H1 (cell line): Measurements from ENCODE around the gene FOXA3. TPM values are rescaled to one million over a fixed set of nuclear protein-coding genes. Genes with fewer than 3 reads are reported as not detected.

ENCODE experiments used
- CTCF ChIA-PET: fragments of 300-600 bp; sonication (Branson Sonifier 250); formaldehyde crosslinking; loops from one replicate; lab custom pipeline; 2021; ENCODE audit not compliant: partially characterized antibody; lab: Charles Lee
- POLR2A ChIA-PET: fragments of 300-600 bp; sonication (Branson Sonifier 250); formaldehyde crosslinking; loops from one replicate; lab custom pipeline; 2021; ENCODE audit warnings: inconsistent platforms; ENCODE audit not compliant: partially characterized antibody; lab: Charles Lee
- DNase-seq, 2 experiments: peaks; one replicate each; pipeline versions ENCODE4 v3.0.0 to v3.0.0-alpha.2; 2010 to 2022; ENCODE audit warnings: low spot score in 2 of 2, low read depth in 1 of 2, mixed read lengths in 1 of 2
- FAIRE-seq: peaks from 2 replicates; lab custom pipeline; 2011; peaks lifted over from hg19 to GRCh38; lab: Jason Lieb, UNC
- H2AFZ ChIP-seq: 2 replicates; pipeline ENCODE4 v1.8.1; 2012; ENCODE audit warnings: low read length, inconsistent platforms
- H2AK5ac ChIP-seq: 2 replicates; pipeline ENCODE4 v1.6.1; 2013; ENCODE audit warnings: low read depth, low read length
- H2BK120ac ChIP-seq: replicated peaks from 2 replicates; pipeline ENCODE3; 2013; ENCODE audit warnings: low read depth, low read length, inconsistent platforms
- H2BK12ac ChIP-seq: 2 replicates; pipeline ENCODE4 v1.6.1; 2013; ENCODE audit warnings: low read depth, low read length
- H2BK15ac ChIP-seq: 2 replicates; pipeline ENCODE4 v1.6.1; 2013; ENCODE audit warnings: low read length
- H2BK20ac ChIP-seq: 2 replicates; pipeline ENCODE4 v1.6.1; 2013; ENCODE audit warnings: low read length
- H2BK5ac ChIP-seq: 2 replicates; pipeline ENCODE4 v1.6.1; 2013; ENCODE audit warnings: low read depth, low read length
- H3K14ac ChIP-seq: 2 replicates; pipeline ENCODE4 v1.6.1; 2013; ENCODE audit warnings: inconsistent platforms; ENCODE audit not compliant: insufficient read length
- H3K18ac ChIP-seq: 2 replicates; pipeline ENCODE4 v1.6.1; 2013; ENCODE audit warnings: low read length; ENCODE audit errors: extremely low read depth
- H3K23ac ChIP-seq: 2 replicates; pipeline ENCODE4 v1.6.1; 2013; ENCODE audit warnings: inconsistent platforms; ENCODE audit not compliant: insufficient read length
- H3K23me2 ChIP-seq: 2 replicates; pipeline ENCODE4 v1.6.1; 2013; ENCODE audit warnings: low read depth, low read length
- H3K27ac ChIP-seq: 2 replicates; pipeline ENCODE4 v1.6.1; 2011; ENCODE audit warnings: low read depth, low read length, inconsistent platforms
- H3K27me3 ChIP-seq, 4 experiments: replicated peaks in 1 of 4; 1 replicate in 1 of 4; 2 replicates in 3 of 4; pipeline versions ENCODE4 v1.6.1 to v1.8.1; 2011 to 2013; ENCODE audit warnings: low read length in 3 of 4, mild to moderate bottlenecking in 3 of 4, inconsistent platforms in 2 of 4, mixed read lengths in 2 of 4, moderate library complexity in 1 of 4; ENCODE audit not compliant: control insufficient read depth in 3 of 4, insufficient read depth in 3 of 4; ENCODE audit errors: extremely low read depth in 1 of 4
- H3K36me3 ChIP-seq, 4 experiments: 2 replicates each; pipeline versions ENCODE4 v1.6.1 to v1.8.1; 2011 to 2013; ENCODE audit warnings: mild to moderate bottlenecking in 4 of 4, low read length in 3 of 4, moderate library complexity in 2 of 4, control low read depth in 1 of 4, inconsistent platforms in 1 of 4; ENCODE audit not compliant: insufficient read depth in 4 of 4, control insufficient read depth in 2 of 4
- H3K4ac ChIP-seq: replicated peaks from 2 replicates; pipeline ENCODE3; 2013; ENCODE audit warnings: low read length, low read depth, mixed read lengths, inconsistent platforms; ENCODE audit not compliant: insufficient read length
- H3K4me1 ChIP-seq, 4 experiments: replicated peaks in 1 of 4; 1 replicate in 1 of 4; 2 replicates in 3 of 4; pipeline versions ENCODE4 v1.6.1 to v1.8.1; 2011 to 2013; ENCODE audit warnings: low read length in 3 of 4, inconsistent platforms in 2 of 4, mixed read lengths in 1 of 4; ENCODE audit not compliant: insufficient read depth in 4 of 4, control insufficient read depth in 3 of 4
- H3K4me2 ChIP-seq, 2 experiments: 2 replicates each; pipeline versions ENCODE4 v1.6.1 to v1.8.1; 2011 to 2013; ENCODE audit warnings: low read depth in 2 of 2, low read length in 2 of 2, control low read depth in 1 of 2, inconsistent platforms in 1 of 2, mild to moderate bottlenecking in 1 of 2; ENCODE audit not compliant: insufficient read depth in 1 of 2
- H3K4me3 ChIP-seq, 4 experiments: fragments of 200-600, 300-600 bp in 1 of 4; sonication (generic), shearing (Covaris generic), sonication (Bioruptor Twin) in 1 of 4; 2 replicates each; pipeline versions ENCODE4 v1.5.1 to v1.8.1; 2011 to 2016; ENCODE audit warnings: low read length in 4 of 4, low read depth in 3 of 4, control low read depth in 2 of 4, inconsistent platforms in 2 of 4, mild to moderate bottlenecking in 2 of 4, mixed read lengths in 1 of 4, moderate library complexity in 1 of 4; ENCODE audit not compliant: insufficient read depth in 2 of 4; ENCODE audit errors: extremely low read depth in 1 of 4
- H3K56ac ChIP-seq: replicated peaks from 2 replicates; pipeline ENCODE3; 2013; ENCODE audit warnings: low read depth, mild to moderate bottlenecking, mixed read lengths, low read length, inconsistent platforms; ENCODE audit not compliant: insufficient read length
- H3K79me1 ChIP-seq: 2 replicates; pipeline ENCODE4 v1.6.1; 2013; ENCODE audit warnings: low read depth, low read length, control low read depth
- H3K79me2 ChIP-seq, 2 experiments: 2 replicates each; pipeline versions ENCODE4 v1.6.1 to v1.8.1; 2012 to 2013; ENCODE audit warnings: low read length in 2 of 2, mild to moderate bottlenecking in 2 of 2, inconsistent platforms in 1 of 2; ENCODE audit not compliant: insufficient read depth in 2 of 2, control insufficient read depth in 1 of 2
- H3K9ac ChIP-seq, 4 experiments: replicated peaks in 1 of 4; 1 replicate in 1 of 4; 2 replicates in 3 of 4; pipeline versions ENCODE4 v1.6.1 to v1.8.1; 2011 to 2013; ENCODE audit warnings: low read depth in 3 of 4, low read length in 3 of 4, control low read depth in 2 of 4, mild to moderate bottlenecking in 2 of 4, moderate library complexity in 2 of 4, inconsistent platforms in 1 of 4; ENCODE audit errors: extremely low read depth in 1 of 4
- H3K9me3 ChIP-seq, 2 experiments: 2 replicates each; pipeline versions ENCODE4 v1.6.1 to v1.8.1; 2012 to 2013; ENCODE audit warnings: mild to moderate bottlenecking in 2 of 2, moderate library complexity in 2 of 2, control low read depth in 1 of 2, inconsistent platforms in 1 of 2, low read depth in 1 of 2, low read length in 1 of 2, mixed read lengths in 1 of 2; ENCODE audit not compliant: insufficient read depth in 2 of 2
- H4K20me1 ChIP-seq, 2 experiments: replicated peaks in 1 of 2; 2 replicates each; pipeline versions ENCODE3 to v1.8.1; 2011 to 2013; ENCODE audit warnings: inconsistent platforms in 2 of 2, low read length in 2 of 2, mild to moderate bottlenecking in 1 of 2; ENCODE audit not compliant: insufficient read depth in 2 of 2, control insufficient read depth in 1 of 2
- H4K5ac ChIP-seq: 2 replicates; pipeline ENCODE4 v1.6.1; 2013; ENCODE audit warnings: low read length, low read depth, mixed read lengths, inconsistent platforms; ENCODE audit not compliant: insufficient read length
- H4K8ac ChIP-seq: 2 replicates; pipeline ENCODE4 v1.8.0; 2013; ENCODE audit warnings: mild to moderate bottlenecking, moderate library complexity, low read length, inconsistent platforms; ENCODE audit not compliant: insufficient read depth; ENCODE audit errors: extremely low read depth
- H4K91ac ChIP-seq: replicated peaks from 2 replicates; pipeline ENCODE3; 2013; ENCODE audit warnings: low read length, mixed read lengths, inconsistent platforms; ENCODE audit not compliant: insufficient read length
- ASH2L ChIP-seq: fragments of 200-600, 300-600 bp; sonication (generic); IDR thresholded peaks from one replicate; pipeline ENCODE4 v1.7.1; 2017; ENCODE audit warnings: low read length
- ATF3 ChIP-seq: IDR thresholded peaks from 2 replicates; pipeline ENCODE4 v1.6.1; 2011; ENCODE audit warnings: low read depth, mild to moderate bottlenecking, low read length; ENCODE audit not compliant: insufficient read depth
- CREB1 ChIP-seq: IDR thresholded peaks from 2 replicates; pipeline ENCODE4 v1.6.1; 2012; ENCODE audit warnings: inconsistent platforms
- WGBS, 2 experiments: shearing (Covaris generic) in 1 of 2; methylation state at CpG; one replicate each; pipeline versions ENCODE4 v1.1.6 to v1.1.7; 2013 to 2015; ENCODE audit warnings: low lambda C conversion rate in 2 of 2, mixed read lengths in 2 of 2, inconsistent platforms in 1 of 2, low coverage in 1 of 2, missing lambda C conversion rate in 1 of 2; ENCODE audit not compliant: insufficient replicate concordance in 2 of 2, insufficient coverage in 1 of 2, insufficient read length in 1 of 2; ENCODE audit errors: extremely low coverage in 1 of 2, missing lambda C conversion rate in 1 of 2; 5-methylcytosine and 5-hydroxymethylcytosine counted together
- polyA plus RNA-seq, 7 experiments: library from polyadenylated mRNA; depleted of rRNA in 3 of 7; stranded (reverse) in 5 of 7; unstranded in 2 of 7; fragments of >200 nt in 5 of 7; fragments of 200-250 nt in 2 of 7; gene quantifications; 1 replicate in 5 of 7; 2 replicates in 1 of 7; 4 replicates in 1 of 7; pipeline versions ENCODE4 v1.2.1 to v1.2.3, GENCODE V29; 2011 to 2013; ENCODE audit warnings: missing spikeins in 2 of 7, mixed read lengths in 2 of 7
- total RNA-seq: library from RNA; stranded (reverse); fragmentation: NEBNext Ultra II Directional; extraction: Animal tissue kit (Norgen Biotek cat#: 25700); gene quantifications from 2 replicates; pipeline ENCODE4 v1.2.1, GENCODE V29; 2021

Gene FOXA3
- total and polyA plus RNA-seq, 2 of the 8 experiments (the other 6 are each of a cell fraction or from before 2014, with no cell fraction given) = 20.2 to 49.1 TPM

GRCh38 chr19:45863335-45863839 is 739 bp upstream of the FOXA3 start:
- Histone ChIP-seq H3K79me2 (peaks cover 3 to 69% of the 10 kb centered on the region in 2 experiments; a peak in 2 of 4 replicates), H2BK12ac (no peak overlapping the region), H4K91ac (no peak overlapping the region), H3K27me3 (no peaks in the 10 kb centered on the region; a peak in 1 of 7 replicates)
- 6% methylated on average over 22 of the region's 22 CpGs; no CpG with 5 or more reads in 1 of the 2 experiments for WGBS, 2 experiments
- TF ChIP-seq CREB1 = no peak
- peak; percentile 39 for TF ChIP-seq ASH2L
- TF ChIP-seq ATF3 = peak; percentile 1; the same call in 1 of the 2 replicates
- TF ChIP-seq, all 59 proteins: peak for 2
- FAIRE-seq (no peak), DNase-seq (no peak)
- Histone ChIP-seq H2BK5ac (no peak overlapping the region), H3K9me3 (no peaks in the 10 kb centered on the region), H4K20me1 (peaks cover 0 to 4% of the 10 kb centered on the region in 2 experiments), H3K23ac (no peak overlapping the region), H3K56ac (no peak overlapping the region), H2AK5ac (no peak overlapping the region), H3K4me2 (peak overlapping the region; percentile 91 to 96), H3K4me3 (peak overlapping the region; percentile 51 to 90 (median 69); a peak in 7 of 8 replicates), H3K18ac (no peak overlapping the region), H3K36me3 (peaks cover 0 to 9% (median 7%) of the 10 kb centered on the region in 4 experiments; a peak in 3 of 8 replicates), H3K79me1 (peaks cover 12% of the 10 kb centered on the region; the same call in 1 of the 2 replicates), H3K14ac (no peak overlapping the region), H3K4ac (no peak overlapping the region), H3K23me2 (peaks cover 18% of the 10 kb centered on the region), H4K8ac (no peak overlapping the region), H2BK20ac (no peak overlapping the region), H3K4me1 (peaks cover 0 to 18% (median 8%) of the 10 kb centered on the region in 4 experiments; a peak in 6 of 7 replicates), H4K5ac (no peak overlapping the region), H3K9ac (no peak overlapping the region; a peak in 1 of 7 replicates), H2AFZ (no peak overlapping the region), H2BK120ac (no peak overlapping the region), H2BK15ac (no peak overlapping the region), H3K27ac (no peak overlapping the region)
- ChIA-PET POLR2A (interaction anchor here (0.6 to 13.7 kb wide), 18 partner anchors 10 to 146 kb away, joined by 3 to 277 read pairs (median 4); partner anchors contain the start of genes IRF2BP1, MYPOP, RSPH6A and SIX5), CTCF (interaction anchor here (0.7 to 12.4 kb wide), 11 partner anchors 9 to 424 kb away, joined by 3 to 208 read pairs (median 3); partner anchors contain the start of genes IRF2BP1 and SIX5)
